GM12878 (cell line): ENCODE results near the gene TAS2R3. TPM values are rescaled to one million over a fixed set of nuclear protein-coding genes. Genes with fewer than 3 reads are reported as not detected.

Experiments used
- ATAC-seq: fragments of 200-7000 bp; cut with Tn5 transposase; 3 replicates; pipeline ENCODE4 v1.9.1; 2020; ENCODE audit warnings: mild to moderate bottlenecking, moderate library complexity
- BruUV-seq: library from RNA; stranded (reverse); fragments of 400-500 nt; replicated peaks from 2 replicates; lab custom pipeline; 2021; lab: Mats Ljungman, UMichigan
- CTCF ChIA-PET: fragments of 300-600 bp; sonication (Branson Sonifier 250); formaldehyde crosslinking; extraction: SDS; loops from one replicate; lab custom pipeline; 2021; ENCODE audit warnings: inconsistent platforms; lab: Yijun Ruan, JAX
- POLR2A ChIA-PET: fragments of 350-600 bp; formaldehyde crosslinking; extraction: SDS; loops from one replicate; lab custom pipeline; 2021; ENCODE audit warnings: inconsistent platforms; lab: Charles Lee
- RAD21 ChIA-PET: fragments of 300-600 bp; sonication (Branson Sonifier 250); formaldehyde crosslinking; loops from one replicate; lab custom pipeline; 2023; ENCODE audit warnings: antibody characterized with exemption; ENCODE audit not compliant: unreplicated experiment; lab: Charles Lee
- SMC1A ChIA-PET: fragments of 300-600 bp; sonication (Branson Sonifier 250); formaldehyde crosslinking; loops from one replicate; lab custom pipeline; 2023; ENCODE audit not compliant: unreplicated experiment, uncharacterized antibody; lab: Charles Lee
- DNase-seq: peaks from one replicate; pipeline ENCODE4 v3.0.0-alpha.2; 2011; ENCODE audit warnings: low read depth, low spot score
- FAIRE-seq: peaks from 3 replicates; lab custom pipeline; 2011; peaks lifted over from hg19 to GRCh38; lab: Jason Lieb, UNC
- H2AFZ ChIP-seq: 2 replicates; pipeline ENCODE4 v1.6.0; 2011; ENCODE audit warnings: low read depth, low read length, control low read depth; ENCODE audit not compliant: control insufficient read depth
- H3K27ac ChIP-seq: 2 replicates; pipeline ENCODE4 v1.5.1; 2011; ENCODE audit warnings: control low read depth; ENCODE audit not compliant: control insufficient read depth, insufficient read depth
- H3K27me3 ChIP-seq, 2 experiments: replicated peaks in 1 of 2; 2 replicates each; pipeline versions ENCODE4 v1.6.0 to v1.6.1; 2011; ENCODE audit warnings: low read length in 1 of 2; ENCODE audit not compliant: control insufficient read depth in 2 of 2, insufficient read depth in 2 of 2
- H3K36me3 ChIP-seq, 2 experiments: 2 replicates each; pipeline ENCODE4 v1.5.1; 2011; ENCODE audit warnings: low read length in 1 of 2; ENCODE audit not compliant: control insufficient read depth in 2 of 2, insufficient read depth in 2 of 2
- H3K4me1 ChIP-seq: 2 replicates; pipeline ENCODE4 v1.6.1; 2011; ENCODE audit warnings: mild to moderate bottlenecking, low read length, moderate library complexity, mixed read lengths; ENCODE audit not compliant: control insufficient read depth, insufficient read depth
- H3K4me2 ChIP-seq: 2 replicates; pipeline ENCODE4 v1.6.0; 2011; ENCODE audit warnings: control low read depth; ENCODE audit not compliant: control insufficient read depth, insufficient read depth
- H3K4me3 ChIP-seq: fragments of 200-600 bp; sonication (generic); 2 replicates; pipeline ENCODE4 v1.5.1; 2016
- H3K79me2 ChIP-seq: 2 replicates; pipeline ENCODE4 v1.6.0; 2011; ENCODE audit warnings: low read length; ENCODE audit not compliant: control insufficient read depth, insufficient read depth
- H3K9ac ChIP-seq: 2 replicates; pipeline ENCODE4 v1.8.0; 2011; ENCODE audit warnings: low read length, control low read depth, mixed read lengths; ENCODE audit not compliant: control insufficient read depth, insufficient read depth
- H3K9me3 ChIP-seq: replicated peaks from 3 replicates; pipeline ENCODE4 v1.5.1; 2011; ENCODE audit warnings: mild to moderate bottlenecking, low read length; ENCODE audit not compliant: control insufficient read depth, insufficient read depth
- H4K20me1 ChIP-seq: 2 replicates; pipeline ENCODE4 v1.6.0; 2011; ENCODE audit not compliant: control insufficient read depth, insufficient read depth
- BRCA1 ChIP-seq: IDR thresholded peaks from 2 replicates; pipeline ENCODE4 v1.6.1; 2011; ENCODE audit warnings: low read depth, low read length, improper control_type of control experiment
- ETV6 ChIP-seq, 2 experiments: fragments of 450-650 bp in 1 of 2; IDR thresholded peaks in 1 of 2; conservative IDR thresholded peaks in 1 of 2; 2 replicates each; pipeline ENCODE4 v1.6.1; 2014; ENCODE audit warnings: antibody characterized with exemption in 1 of 2, borderline replicate concordance in 1 of 2, low read depth in 1 of 2, mild to moderate bottlenecking in 1 of 2, moderate library complexity in 1 of 2
- HDGF ChIP-seq: fragments of 450-650 bp; IDR thresholded peaks from 2 replicates; pipeline ENCODE4 v1.6.1; 2016; ENCODE audit warnings: antibody characterized with exemption
- JUNB ChIP-seq: IDR thresholded peaks from 2 replicates; pipeline ENCODE4 v1.6.1; 2016; ENCODE audit warnings: antibody characterized with exemption, mild to moderate bottlenecking
- JUND ChIP-seq: IDR thresholded peaks from 2 replicates; pipeline ENCODE4 v1.6.1; 2012; ENCODE audit warnings: low read depth, mild to moderate bottlenecking, low read length, improper control_type of control experiment, moderate library complexity
- PAX8 ChIP-seq: fragments of 450-650 bp; IDR thresholded peaks from 2 replicates; pipeline ENCODE4 v1.6.1; 2017; ENCODE audit warnings: mild to moderate bottlenecking, moderate library complexity
- PKNOX1 ChIP-seq: fragments of 450-650 bp; IDR thresholded peaks from 2 replicates; pipeline ENCODE4 v1.6.1; 2016; ENCODE audit warnings: mild to moderate bottlenecking
- SPI1 ChIP-seq: IDR thresholded peaks from 2 replicates; pipeline ENCODE4 v1.6.1; 2011; ENCODE audit warnings: low read depth, mild to moderate bottlenecking, low read length, moderate library complexity, borderline replicate concordance; ENCODE audit not compliant: insufficient read depth
- YY1 ChIP-seq: IDR thresholded peaks from 2 replicates; pipeline ENCODE4 v1.6.1; 2011; ENCODE audit warnings: low read depth, mild to moderate bottlenecking, low read length
- ZNF622 ChIP-seq: fragments of 450-650 bp; IDR thresholded peaks from 2 replicates; pipeline ENCODE4 v1.6.1; 2017; ENCODE audit warnings: mild to moderate bottlenecking, inconsistent platforms
- WGBS: methylation state at CpG from one replicate; pipeline ENCODE4 v1.1.6; 2016; ENCODE audit warnings: low lambda C conversion rate; ENCODE audit not compliant: insufficient replicate concordance, insufficient coverage; ENCODE audit errors: missing lambda C conversion rate; 5-methylcytosine and 5-hydroxymethylcytosine counted together
- in situ Hi-C: fragments of 300-500 bp; cut with MboI; formaldehyde crosslinking; loops from 9 replicates; pipeline ENCODE4 v1.14.3; 2018; ENCODE audit warnings: mixed read lengths
- intact Hi-C: fragments of 100-400 bp; cut with micrococcal nuclease; formaldehyde crosslinking; loops from one replicate; pipeline ENCODE4 v1.14.2; 2022; ENCODE audit not compliant: unreplicated experiment
- polyA plus RNA-seq, 11 experiments: library from polyadenylated mRNA; depleted of rRNA in 4 of 11; unstranded in 6 of 11; stranded (reverse) in 5 of 11; fragments of >200 nt; fragmentation: Nextera tagmentation in 4 of 11; fragmentation: Illumina TruSeq in 1 of 11; extraction: Ambion mirVana in 4 of 11; extraction: Trizol in 1 of 11; gene quantifications; 1 replicate in 1 of 11; 2 replicates in 10 of 11; pipeline versions ENCODE4 v1.2.1 to v1.2.3, GENCODE V29; 2011 to 2016; ENCODE audit warnings: inconsistent platforms in 2 of 11, missing spikeins in 2 of 11, low read depth in 1 of 11
- total RNA-seq, 4 experiments: library from RNA; depleted of rRNA in 3 of 4; stranded (reverse); fragments of >200 nt in 3 of 4; fragmentation: Illumina TruSeq in 1 of 4; extraction: Trizol in 1 of 4; gene quantifications; 2 replicates each; pipeline versions ENCODE4 v1.2.1 to v1.2.3, GENCODE V29; 2013 to 2021
- TF ChIP-seq, protein P1 (sequence below): fragments of 450-650 bp; IDR thresholded peaks from 2 replicates; pipeline ENCODE4 v1.6.1; 2017; ENCODE audit warnings: mild to moderate bottlenecking, low read depth, inconsistent platforms; ENCODE audit not compliant: poor library complexity, severe bottlenecking

TAS2R3 gene
- total and polyA plus RNA-seq, 10 of the 15 experiments (the other 5 are each of a cell fraction or from before 2014, with no cell fraction given) = 0.21 to 1.1 (median 0.55) TPM; not detected in 4

GRCh38 chr7:141788296-141788695 lies 24.4 kb downstream of the TAS2R3 start:
- no peak for FAIRE-seq
- Histone ChIP-seq H3K79me2 (no peaks in the 10 kb centered on the region), H3K9me3 (no peaks in the 10 kb centered on the region), H3K9ac (no peak overlapping the region)
- RAD21 ChIA-PET = no interaction called here
- TF ChIP-seq BRCA1 = no peak
- TF ChIP-seq PAX8 = no peak
- TF ChIP-seq JUND = no peak
- no peak for TF ChIP-seq SPI1
- TF ChIP-seq ZNF622 = no peak
- TF ChIP-seq YY1 = no peak
- TF ChIP-seq HDGF = no peak
- TF ChIP-seq ETV6 (conservative IDR thresholded peaks at IDR 0.05 in 1 of 2, IDR thresholded peaks at IDR 0.05 in 1 of 2; ENCODE audit: borderline replicate concordance in 1 of 2, low read depth in 1 of 2) = no peak
- TF ChIP-seq PKNOX1 = no peak
- TF ChIP-seq JUNB = no peak
- TF ChIP-seq, protein P1, sequence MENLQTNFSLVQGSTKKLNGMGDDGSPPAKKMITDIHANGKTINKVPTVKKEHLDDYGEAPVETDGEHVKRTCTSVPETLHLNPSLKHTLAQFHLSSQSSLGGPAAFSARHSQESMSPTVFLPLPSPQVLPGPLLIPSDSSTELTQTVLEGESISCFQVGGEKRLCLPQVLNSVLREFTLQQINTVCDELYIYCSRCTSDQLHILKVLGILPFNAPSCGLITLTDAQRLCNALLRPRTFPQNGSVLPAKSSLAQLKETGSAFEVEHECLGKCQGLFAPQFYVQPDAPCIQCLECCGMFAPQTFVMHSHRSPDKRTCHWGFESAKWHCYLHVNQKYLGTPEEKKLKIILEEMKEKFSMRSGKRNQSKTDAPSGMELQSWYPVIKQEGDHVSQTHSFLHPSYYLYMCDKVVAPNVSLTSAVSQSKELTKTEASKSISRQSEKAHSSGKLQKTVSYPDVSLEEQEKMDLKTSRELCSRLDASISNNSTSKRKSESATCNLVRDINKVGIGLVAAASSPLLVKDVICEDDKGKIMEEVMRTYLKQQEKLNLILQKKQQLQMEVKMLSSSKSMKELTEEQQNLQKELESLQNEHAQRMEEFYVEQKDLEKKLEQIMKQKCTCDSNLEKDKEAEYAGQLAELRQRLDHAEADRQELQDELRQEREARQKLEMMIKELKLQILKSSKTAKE = no peak
- TF ChIP-seq, all 136 proteins: peak for 0
- DNase-seq = no peak
- H3K4me2 ChIP-seq = no peak overlapping the region
- no peak for ATAC-seq
- intact Hi-C loops = no loop called here
- in situ Hi-C loops = no loop called here
- POLR2A ChIA-PET = no interaction called here
- WGBS = 37% methylated on average over 2 of the region's 2 CpGs
- H3K36me3 ChIP-seq = no peaks in the 10 kb centered on the region; a peak in 1 of 4 replicates
- H3K4me3 ChIP-seq = no peak overlapping the region
- CTCF ChIA-PET = interaction anchor here (0.9 to 1.2 kb wide), 3 partner anchors 8 to 134 kb away, joined by 3 to 5 read pairs (median 3); no protein-coding TSS in a partner anchor
- H3K27ac ChIP-seq = no peak overlapping the region
- no peak overlapping the region for H2AFZ ChIP-seq
- BruUV-seq = no TSS peak
- H4K20me1 ChIP-seq = no peaks in the 10 kb centered on the region
- no peaks in the 10 kb centered on the region for H3K4me1 ChIP-seq
- H3K27me3 ChIP-seq = no peaks in the 10 kb centered on the region
- SMC1A ChIA-PET = interaction anchor here (1.0 kb wide), 1 partner anchor 138 kb away, joined by 3 read pairs; no protein-coding TSS in a partner anchor
